DND-41 (cell line): ENCODE data around the gene TFF2.

Experiments used
- ATAC-seq: fragments of 200-7000 bp; cut with Tn5 transposase; 3 replicates; pipeline ENCODE4 v1.9.1; 2021; ENCODE audit warnings: low read depth; ENCODE audit not compliant: insufficient read depth
- DNase-seq: peaks from one replicate; pipeline ENCODE4 v3.0.0-alpha.2; 2020
- H2AFZ ChIP-seq: 2 replicates; pipeline ENCODE4 v1.6.0; 2012; ENCODE audit warnings: low read depth, low read length
- H3K27ac ChIP-seq: 2 replicates; pipeline ENCODE4 v1.5.1; 2012; ENCODE audit warnings: low read length, inconsistent platforms
- H3K27me3 ChIP-seq: fragments of 200-600 bp; sonication (generic); 2 replicates; pipeline ENCODE4 v1.6.0; 2012; ENCODE audit warnings: low read length, mild to moderate bottlenecking, inconsistent platforms; ENCODE audit not compliant: insufficient read depth, poor library complexity
- H3K36me3 ChIP-seq: 2 replicates; pipeline ENCODE4 v1.5.1; 2012; ENCODE audit warnings: low read length, inconsistent platforms; ENCODE audit not compliant: insufficient read depth
- H3K4me1 ChIP-seq: 2 replicates; pipeline ENCODE4 v1.5.1; 2012; ENCODE audit warnings: mild to moderate bottlenecking, low read length; ENCODE audit not compliant: insufficient read depth
- H3K4me2 ChIP-seq: 2 replicates; pipeline ENCODE4 v1.6.0; 2012; ENCODE audit warnings: mild to moderate bottlenecking, moderate library complexity, low read length, inconsistent platforms; ENCODE audit not compliant: insufficient read depth
- H3K4me3 ChIP-seq, 2 experiments: fragments of 200-600 bp in 1 of 2; shearing (Covaris generic) in 1 of 2; 2 replicates each; pipeline ENCODE4 v1.5.1; 2012 to 2016; ENCODE audit warnings: inconsistent platforms in 2 of 2, low read length in 2 of 2, mild to moderate bottlenecking in 2 of 2, low read depth in 1 of 2, moderate library complexity in 1 of 2
- H3K79me2 ChIP-seq: 2 replicates; pipeline ENCODE4 v1.6.0; 2012; ENCODE audit warnings: low read length, inconsistent platforms; ENCODE audit not compliant: insufficient read depth
- H3K9ac ChIP-seq: 2 replicates; pipeline ENCODE4 v1.6.0; 2012; ENCODE audit warnings: low read depth, mild to moderate bottlenecking, inconsistent platforms, low read length, moderate library complexity
- H3K9me3 ChIP-seq: 2 replicates; pipeline ENCODE4 v1.5.1; 2012; ENCODE audit warnings: low read length, moderate library complexity, mild to moderate bottlenecking, inconsistent platforms; ENCODE audit not compliant: insufficient read depth, severe bottlenecking
- H4K20me1 ChIP-seq: 2 replicates; pipeline ENCODE4 v1.6.0; 2012; ENCODE audit warnings: low read length; ENCODE audit not compliant: insufficient read depth
- CTCF ChIP-seq: IDR thresholded peaks from 2 replicates; pipeline ENCODE4 v1.5.1; 2012; ENCODE audit warnings: borderline replicate concordance, low read length, moderate library complexity, mild to moderate bottlenecking; ENCODE audit not compliant: poor library complexity, severe bottlenecking; ENCODE audit errors: extremely low read depth
- EZH2 ChIP-seq: IDR thresholded peaks from 3 replicates; pipeline ENCODE4 v1.6.1; 2012; ENCODE audit warnings: borderline replicate concordance, low read depth, mild to moderate bottlenecking, moderate library complexity, low read length, inconsistent platforms; ENCODE audit not compliant: severe bottlenecking

The TFF2 gene

GRCh38 chr21:42347601-42348327 is 3.0 kb downstream of the TFF2 start:
- no peak overlapping the region for H3K27ac ChIP-seq

GRCh38 chr21:42346866-42347600 is 3.8 kb downstream of the TFF2 start:
- Histone ChIP-seq H3K27me3 (no peaks in the 10 kb centered on the region), H3K9me3 (no peaks in the 10 kb centered on the region), H3K4me1 (no peaks in the 10 kb centered on the region), H3K4me2 (no peak overlapping the region), H3K27ac (no peak overlapping the region), H2AFZ (no peak overlapping the region), H3K9ac (no peak overlapping the region), H3K36me3 (no peaks in the 10 kb centered on the region), H4K20me1 (no peaks in the 10 kb centered on the region), H3K4me3 (no peak overlapping the region), H3K79me2 (no peaks in the 10 kb centered on the region)
- TF ChIP-seq CTCF = no peak
- no peak for TF ChIP-seq EZH2
- no peak for ATAC-seq
- no peak for DNase-seq

More at GRCh38 chr21:42347601-42348327, 3.0 kb downstream of the TFF2 start:
- Histone ChIP-seq H2AFZ (no peak overlapping the region), H3K27me3 (no peaks in the 10 kb centered on the region), H3K9me3 (no peaks in the 10 kb centered on the region), H3K36me3 (no peaks in the 10 kb centered on the region), H4K20me1 (no peaks in the 10 kb centered on the region), H3K4me1 (no peaks in the 10 kb centered on the region), H3K4me2 (no peak overlapping the region), H3K79me2 (no peaks in the 10 kb centered on the region), H3K4me3 (no peak overlapping the region), H3K9ac (no peak overlapping the region)
- TF ChIP-seq EZH2 (no peak), CTCF (no peak)
- ATAC-seq (no peak), DNase-seq (no peak)

- no peak for TF ChIP-seq EZH2
- TF ChIP-seq CTCF = no peak
- H3K4me2 ChIP-seq = no peak overlapping the region
- H3K27ac ChIP-seq = no peak overlapping the region
- H2AFZ ChIP-seq = no peak overlapping the region
- H3K36me3 ChIP-seq = no peaks in the 10 kb centered on the region
- H3K9ac ChIP-seq = no peak overlapping the region
- H3K4me1 ChIP-seq = no peaks in the 10 kb centered on the region
- H3K79me2 ChIP-seq = no peaks in the 10 kb centered on the region
- ATAC-seq = no peak
- H4K20me1 ChIP-seq = no peaks in the 10 kb centered on the region
- no peak for DNase-seq
- H3K9me3 ChIP-seq = no peaks in the 10 kb centered on the region
- no peaks in the 10 kb centered on the region for H3K27me3 ChIP-seq
- H3K4me3 ChIP-seq = no peak overlapping the region
Measured at GRCh38 chr21:42346441-42346840, 4.4 kb downstream of the TFF2 start.
